ENCODE measurements around the gene AMN.
"Not testable (repeated sequence)": the region's sequence is repeated elsewhere in the genome, so short reads cannot be mapped to it uniquely, and the experiment has no call there.

Gene AMN

DNA sequence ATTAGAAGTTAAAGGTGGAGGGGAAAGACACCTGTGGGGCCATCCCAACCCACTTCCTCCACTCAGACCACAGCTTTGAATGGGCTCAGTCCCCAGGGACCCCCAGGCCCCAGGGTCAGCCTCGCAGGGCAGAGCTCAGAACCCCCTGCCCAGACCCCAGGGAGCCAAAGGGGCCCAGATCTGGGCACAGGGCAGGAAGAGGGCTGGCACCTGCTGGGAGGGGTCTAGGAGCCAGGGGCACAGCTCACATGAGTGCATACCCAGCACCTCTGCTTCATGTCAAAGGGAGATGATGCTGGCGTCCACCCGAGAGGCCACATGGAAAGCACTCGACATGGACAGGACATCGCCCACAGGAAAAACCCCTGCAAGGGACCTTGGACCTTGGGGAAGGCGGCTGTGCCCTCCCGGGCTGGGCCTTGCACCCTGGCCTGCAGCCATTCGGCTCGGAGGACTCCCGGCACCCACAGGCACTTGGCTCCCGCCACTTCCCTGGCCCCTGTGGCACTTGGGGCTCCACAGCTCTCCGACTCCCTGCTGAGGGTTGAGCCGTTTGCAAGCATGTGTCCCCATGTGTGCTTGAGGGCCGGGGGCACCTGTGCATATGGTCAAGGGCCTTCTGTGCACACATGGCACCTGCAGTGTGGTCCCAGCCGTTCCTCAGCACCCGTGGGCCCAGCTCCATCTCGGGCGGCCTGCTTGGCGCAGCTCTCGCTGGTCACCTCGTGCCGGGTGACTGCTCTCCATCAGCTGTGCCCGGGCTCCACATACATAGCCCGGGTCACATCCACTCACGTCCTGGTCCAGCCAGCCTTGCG is 7.8 kb upstream of the AMN start:
- DNase-seq: no peak

DNA sequence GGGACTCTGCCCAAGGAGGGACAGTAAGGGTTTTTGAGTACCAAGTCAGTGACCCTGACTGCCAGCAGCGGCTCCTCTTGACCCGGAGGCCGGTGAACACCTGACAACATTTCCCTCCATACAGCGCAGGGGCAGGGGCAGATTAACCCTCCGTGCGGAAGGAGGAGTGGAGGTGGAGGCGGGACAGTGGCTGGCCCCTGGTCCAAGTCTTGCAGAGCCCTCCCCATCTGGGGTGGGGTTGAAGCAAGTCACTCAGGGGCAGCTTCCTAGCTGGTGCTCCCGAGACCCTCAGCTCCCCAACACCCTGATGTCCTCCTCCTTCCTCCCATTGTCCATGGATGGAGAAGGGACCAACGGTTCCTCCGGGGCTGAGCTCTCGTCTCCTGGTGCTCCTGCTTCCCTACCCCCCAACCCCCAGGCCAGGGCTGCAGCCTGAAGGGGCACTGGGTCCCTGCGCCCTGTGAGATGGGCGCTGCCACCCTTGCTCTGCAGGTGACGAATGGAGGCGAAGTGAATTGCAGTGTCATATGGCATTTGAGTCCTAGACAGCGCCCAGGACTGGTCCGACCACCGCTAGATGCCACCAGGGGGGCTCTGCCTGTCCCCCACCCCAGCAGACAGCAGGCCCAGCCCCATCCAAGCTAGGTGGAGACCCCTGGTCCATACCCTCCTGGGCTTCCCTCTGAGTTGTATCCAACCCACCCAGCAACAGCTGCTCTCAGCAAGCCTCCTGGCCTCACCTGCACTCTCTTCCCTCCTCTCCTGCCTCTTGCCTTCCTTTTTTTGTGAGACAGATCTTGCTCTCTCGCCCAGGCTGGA is 7.0 kb upstream of the AMN start:
- DNase-seq: no peak

DNA sequence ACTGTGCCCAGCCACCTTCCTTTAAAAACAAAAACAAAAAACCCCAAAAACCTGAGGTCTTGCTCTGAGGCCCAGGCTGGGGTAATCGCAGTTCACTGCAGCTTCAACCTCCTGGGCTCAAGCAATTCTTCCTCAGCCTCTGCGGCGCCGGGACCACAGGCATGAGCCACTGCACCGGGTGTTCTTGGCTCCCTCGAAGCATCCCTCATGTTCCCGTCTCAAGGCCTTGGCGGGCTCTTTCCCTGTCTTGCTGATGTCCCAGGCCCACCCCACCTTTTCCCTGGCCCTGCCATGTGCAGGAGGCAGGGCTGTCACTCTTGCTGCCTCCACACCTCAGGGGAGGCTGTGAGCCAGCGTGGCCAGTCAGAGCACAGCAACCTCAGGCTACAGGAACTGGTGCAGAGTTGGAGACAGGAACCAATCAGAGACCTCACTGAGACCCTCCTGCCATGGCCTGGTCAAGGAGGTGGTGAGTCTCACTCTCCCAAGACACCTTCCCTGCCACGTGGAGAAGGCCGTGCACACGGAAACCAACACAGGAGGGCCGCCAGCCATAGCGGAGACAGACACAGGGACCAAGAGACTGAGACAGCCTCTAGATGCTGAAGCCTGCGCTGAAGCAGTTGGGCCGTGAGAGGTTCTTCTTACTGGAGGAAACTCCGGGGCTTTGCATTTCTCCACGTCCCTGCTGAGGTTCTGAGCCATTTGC is 6.0 kb upstream of the AMN start:
- DNase-seq: no peak

DNA sequence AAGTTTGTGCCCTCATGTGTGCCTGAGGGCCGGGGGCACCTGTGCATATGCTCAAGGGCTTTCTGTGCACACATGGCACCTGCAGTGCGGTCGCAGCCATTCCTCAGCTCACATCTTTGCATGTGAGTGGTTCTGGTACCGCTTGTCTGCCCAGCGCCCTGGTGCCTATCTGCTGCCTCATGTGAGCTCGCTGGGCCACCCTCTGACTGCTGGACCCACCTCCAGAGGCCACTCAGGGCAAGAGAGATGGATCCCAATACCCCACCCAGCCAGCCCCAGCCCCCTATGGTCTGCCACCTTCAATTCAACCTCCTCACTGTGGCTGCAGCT is 5.4 kb upstream of the AMN start:
- DNase-seq: no peak

DNA sequence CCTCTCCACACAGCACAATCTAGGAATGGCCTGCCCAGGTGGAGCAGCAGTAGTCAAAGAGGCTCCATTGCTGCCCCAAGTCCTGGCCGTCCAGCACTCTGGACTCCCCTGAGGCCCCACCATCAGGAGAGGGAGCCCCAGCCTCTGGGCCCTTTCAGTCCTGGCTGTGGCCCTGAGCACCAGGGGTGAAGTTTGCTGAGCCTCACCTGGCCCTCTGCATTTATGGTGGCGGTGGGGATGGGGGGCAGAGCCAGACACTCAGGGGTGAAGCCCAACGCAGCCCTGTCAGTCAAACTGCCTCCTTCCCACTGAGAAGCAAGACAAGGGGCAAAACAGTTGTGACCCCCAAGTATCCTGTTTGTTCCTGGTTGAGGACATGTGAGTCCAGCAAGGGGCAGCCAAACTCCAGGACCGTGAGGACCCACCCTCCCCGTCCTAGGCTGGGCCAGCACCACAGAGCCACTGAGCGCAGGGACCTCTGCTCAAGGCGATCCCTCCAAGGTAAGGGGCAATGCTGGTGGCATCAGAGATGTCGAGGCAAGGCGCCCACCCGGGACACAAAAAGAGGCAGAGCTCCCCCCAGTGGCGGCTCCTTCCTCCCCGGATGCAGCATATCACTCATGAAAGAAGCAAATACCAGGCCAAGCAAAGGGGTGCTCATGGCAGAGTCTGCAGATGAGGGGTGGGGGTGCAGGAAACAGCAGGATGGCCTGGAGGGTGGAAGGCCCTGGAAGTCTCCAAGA is 4.8 kb upstream of the AMN start:
- DNase-seq: peak; percentile 22

GRCh38 chr14:102918438-102918837 is 4.0 kb upstream of the AMN start:
- no peak for DNase-seq

DNA sequence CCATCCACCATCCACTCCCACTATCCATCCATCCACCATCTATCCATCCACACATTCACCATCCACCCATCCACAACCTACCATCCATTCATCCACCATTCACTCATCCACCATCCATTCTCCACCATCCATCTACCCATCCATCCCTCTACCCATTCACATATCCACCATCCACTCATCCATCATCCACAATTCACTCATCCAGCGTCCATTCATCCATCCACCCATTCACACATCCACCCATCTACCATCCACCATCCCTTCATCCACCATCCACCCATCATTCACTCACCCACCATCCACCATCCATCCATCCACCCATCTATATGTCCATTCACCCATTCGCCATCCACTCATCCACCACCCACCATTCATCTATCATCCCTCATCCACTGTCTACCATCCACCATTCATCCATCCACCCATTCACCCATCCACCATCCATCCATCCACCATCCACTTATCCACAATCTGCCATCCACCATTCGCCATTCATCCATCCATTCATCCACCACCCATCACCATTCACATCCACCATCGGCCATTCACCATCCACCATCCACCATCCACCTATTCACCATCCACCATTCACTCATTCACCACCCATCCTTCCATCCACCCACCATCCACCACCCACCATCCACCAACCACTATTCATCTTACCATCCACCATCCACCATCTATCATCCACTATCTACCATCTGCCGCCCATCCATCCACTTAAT is 2.0 kb upstream of the AMN start:
- DNase-seq: no peak

DNA sequence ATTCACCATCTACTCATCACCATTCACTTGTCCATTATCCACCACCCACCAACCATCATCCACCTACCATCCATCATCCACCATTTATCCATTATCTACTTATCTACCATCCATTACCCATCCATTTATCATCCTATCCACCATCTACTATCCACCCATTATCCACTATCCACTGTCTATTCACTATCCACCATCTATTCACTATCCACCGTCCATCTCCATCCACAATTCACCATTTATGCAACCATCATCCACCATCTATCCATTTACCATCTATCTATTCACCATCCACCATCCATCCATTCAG is 1.5 kb upstream of the AMN start:
- DNase-seq: no peak

DNA sequence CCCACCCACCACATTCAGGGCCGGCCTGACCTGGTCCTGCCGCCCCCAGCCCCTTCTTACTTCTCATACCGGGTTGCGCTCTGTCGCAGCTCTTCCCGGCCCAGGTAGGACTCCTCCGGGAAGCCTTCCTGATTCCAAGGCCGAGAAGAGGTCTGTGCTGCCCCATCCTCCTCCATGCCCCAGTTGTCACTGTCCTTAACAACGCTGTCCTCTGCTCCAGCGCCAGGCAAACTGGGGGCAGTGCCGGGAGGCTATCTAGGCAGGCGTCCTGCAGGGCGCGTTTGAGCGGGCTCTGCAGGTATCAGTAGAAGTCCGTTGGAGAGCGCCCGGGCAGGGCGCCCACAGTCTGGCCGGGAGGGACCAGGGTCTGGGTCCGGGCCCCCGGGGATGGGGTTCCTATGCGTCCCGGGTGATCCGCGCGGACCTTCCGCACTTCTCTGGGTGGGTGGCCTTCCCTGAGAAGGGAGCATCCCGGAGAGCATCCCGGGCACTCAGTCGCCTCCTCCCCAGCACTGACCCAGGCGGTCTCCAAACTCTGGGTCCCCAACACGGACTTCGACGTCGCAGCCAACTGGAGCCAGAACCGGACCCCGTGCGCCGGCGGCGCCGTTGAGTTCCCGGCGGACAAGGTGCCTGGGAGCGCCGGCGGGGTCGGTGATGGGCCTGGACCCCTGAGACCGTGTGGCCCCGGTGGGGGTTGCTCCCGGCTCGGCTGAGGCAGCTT is 900 bp downstream of the AMN start:
- DNase-seq: no peak

- DNase-seq: no peak
Observed at GRCh38 chr14:102923925-102924486, 1.5 kb downstream of the AMN start.

DNA sequence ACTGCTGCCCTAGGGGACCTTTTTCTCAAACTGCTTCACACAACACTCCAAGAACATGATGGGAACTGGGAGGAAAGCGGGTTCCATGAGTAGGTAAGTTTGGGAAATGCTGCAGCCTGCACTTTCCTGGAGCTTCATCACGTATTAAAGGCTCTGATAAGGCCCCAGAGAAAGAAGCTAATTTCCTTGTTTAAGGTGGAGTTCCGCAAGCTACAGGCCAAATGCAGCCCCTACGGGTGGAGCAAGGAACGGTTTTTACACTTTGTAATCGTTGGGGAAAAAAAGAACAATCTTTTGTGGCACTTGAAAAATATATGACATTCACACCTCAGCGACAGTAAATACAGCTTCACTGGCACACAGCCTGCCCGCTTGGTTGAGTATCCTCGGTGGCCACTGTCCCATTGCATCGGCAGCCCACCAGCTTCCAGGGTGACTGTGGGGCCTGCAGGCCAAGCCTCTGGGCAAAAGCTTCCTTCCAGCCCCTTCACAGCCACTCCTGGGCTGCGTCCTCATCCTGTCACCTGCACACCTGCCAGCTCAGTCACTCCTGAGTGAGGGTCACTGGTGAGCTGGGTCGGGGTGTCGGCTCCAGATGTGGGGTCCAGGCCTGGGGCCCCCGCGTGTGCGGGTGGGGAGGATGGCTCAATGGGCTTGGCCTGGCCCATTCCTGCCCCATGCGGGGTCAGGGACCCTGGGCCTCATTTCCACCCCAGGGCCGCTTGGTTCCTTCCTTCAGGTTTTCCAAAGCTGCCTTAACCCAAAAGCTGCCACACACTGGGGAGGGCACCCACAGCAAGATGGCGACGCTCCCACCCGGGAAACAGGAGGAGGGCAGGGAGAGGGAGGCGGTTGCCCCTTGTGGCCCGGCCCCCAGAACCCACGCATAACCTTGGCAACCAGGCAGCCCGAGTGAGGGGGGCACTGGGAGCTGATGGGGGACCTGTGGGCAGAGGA is 2.4 kb downstream of the AMN start:
- no peak for DNase-seq

DNA sequence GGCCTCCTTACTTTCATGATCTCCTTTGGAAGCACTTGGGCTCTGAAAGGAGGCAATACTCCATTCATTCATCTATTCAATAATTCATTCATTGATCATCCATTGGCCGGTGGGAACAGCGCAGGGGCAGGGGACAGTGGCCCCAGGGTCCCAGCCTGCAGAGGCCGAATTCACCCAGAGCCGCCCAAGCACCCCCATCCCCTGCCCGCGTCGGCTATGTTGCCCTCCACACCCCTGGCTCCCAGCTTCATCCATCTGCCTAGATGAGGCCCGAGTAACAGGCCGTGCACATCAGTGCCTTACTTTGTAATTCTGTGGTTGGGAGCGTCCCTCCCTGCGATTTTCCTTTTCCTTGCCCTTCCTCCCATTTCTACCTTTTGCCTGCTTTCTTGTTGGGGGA is 3.2 kb downstream of the AMN start:
- no peak for DNase-seq

DNA sequence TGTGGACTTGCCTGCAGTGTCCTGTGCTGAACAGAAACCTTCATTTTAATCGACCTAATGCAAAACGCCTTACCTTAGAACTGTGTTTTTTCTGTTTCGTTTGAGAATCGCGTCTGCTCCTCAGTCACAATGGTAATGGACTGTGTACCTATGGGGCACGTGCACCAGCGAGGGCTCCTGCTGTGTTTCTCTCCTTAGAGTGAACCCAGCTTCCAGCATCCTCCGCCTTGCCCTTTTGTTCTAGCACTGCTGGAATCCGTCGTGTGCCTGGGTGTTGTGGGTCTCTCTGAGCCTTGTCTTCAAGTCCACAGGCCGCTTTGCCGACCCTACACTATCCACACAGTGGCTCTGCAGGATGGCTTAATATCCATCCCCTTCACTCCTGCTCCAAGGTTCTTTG is 3.6 kb downstream of the AMN start:
- DNase-seq: no peak

- not testable (repeated sequence) for DNase-seq
Observed at GRCh38 chr14:102926840-102927239, 4.4 kb downstream of the AMN start.

DNA sequence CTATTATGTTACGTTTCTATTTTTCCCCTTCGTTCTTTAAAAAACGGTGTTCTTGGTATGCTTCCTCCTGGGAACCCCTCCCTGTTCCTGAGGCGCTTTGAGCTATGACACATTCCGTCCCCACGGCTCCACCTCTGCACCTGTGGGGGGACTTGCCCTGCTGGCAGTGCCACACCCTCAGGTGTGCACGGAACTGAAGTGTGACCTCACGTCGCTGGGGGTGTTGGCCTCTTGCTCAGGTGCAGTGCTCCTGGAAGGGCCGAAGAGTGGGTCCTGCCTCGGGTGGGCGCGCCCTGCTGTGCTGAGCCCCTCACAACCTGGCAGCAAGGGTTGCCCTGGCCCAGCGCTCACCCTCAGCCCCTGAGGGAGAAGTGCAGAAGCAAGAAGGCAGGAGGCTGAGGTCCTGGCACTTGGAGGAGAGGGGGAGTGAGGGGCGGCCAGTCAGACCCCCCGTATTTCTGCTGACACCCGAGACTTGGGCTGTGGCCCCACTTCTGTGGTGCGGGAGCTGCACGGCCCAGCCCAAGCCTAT is 4.9 kb downstream of the AMN start:
- no peak for DNase-seq

DNA sequence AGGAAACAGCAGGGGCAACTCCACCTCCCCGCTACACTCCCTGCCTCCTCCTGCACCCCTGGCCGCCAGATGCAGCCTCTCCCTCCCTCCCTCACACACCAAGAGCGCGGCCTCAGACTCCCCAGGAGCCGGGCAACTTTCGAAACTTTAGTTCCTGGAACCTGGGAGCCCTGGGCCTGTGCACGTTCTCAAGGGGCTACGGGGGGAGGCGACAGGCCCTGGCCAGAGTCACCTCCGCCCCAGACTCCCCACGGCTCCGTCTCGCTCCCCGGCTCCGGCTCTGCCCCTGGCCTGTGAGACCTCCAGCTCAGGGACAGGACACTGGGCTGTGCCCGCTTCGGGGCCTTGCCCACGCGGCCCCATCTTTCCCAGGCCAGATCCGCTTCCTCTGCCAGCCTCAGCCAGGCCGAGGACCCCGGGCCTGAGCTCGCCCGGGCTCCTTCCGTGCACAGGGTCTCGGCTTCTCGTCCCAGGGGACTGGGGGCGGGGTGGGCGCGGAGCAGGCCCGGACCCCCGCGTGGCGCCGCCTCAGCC is 5.5 kb downstream of the AMN start:
- DNase-seq: no peak

DNA sequence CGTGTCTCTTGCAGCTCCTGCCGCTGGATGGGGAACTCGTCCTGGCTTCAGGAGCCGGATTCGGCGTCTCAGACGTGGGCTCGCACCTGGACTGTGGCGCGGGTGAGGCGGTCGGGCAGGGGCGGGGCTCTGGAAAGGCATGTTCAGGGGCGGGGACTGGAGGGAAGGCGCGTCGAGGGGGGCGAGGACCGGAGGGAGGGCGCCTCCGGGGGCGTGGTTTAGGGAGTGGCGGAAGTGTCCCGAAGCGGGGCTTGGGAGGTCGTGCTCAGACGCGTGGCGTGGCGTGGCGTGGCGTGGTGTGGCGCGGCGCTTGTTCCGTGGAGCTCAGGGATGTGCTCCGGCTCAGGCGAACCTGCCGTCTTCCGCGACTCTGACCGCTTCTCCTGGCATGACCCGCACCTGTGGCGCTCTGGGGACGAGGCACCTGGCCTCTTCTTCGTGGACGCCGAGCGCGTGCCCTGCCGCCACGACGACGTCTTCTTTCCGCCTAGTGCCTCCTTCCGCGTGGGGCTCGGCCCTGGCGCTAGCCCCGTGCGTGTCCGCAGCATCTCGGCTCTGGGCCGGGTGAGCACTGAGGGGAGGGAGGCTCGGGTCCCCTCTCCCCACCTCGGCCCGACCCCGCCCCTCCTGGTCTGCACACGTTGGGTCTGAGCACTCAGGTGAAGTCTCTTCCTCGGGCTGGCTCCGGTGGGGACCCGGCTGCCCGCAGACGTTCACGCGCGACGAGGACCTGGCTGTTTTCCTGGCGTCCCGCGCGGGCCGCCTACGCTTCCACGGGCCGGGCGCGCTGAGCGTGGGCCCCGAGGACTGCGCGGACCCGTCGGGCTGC is 6.2 kb downstream of the AMN start:
- DNase-seq: no peak

GRCh38 chr14:102929241-102930137 is 7.0 kb downstream of the AMN start:
- no peak for DNase-seq

Measured in KG1 (cell line).